Measurements from ENCODE around the gene BICDL1.
"Not testable (repeated sequence)": the region's sequence is repeated elsewhere in the genome, so short reads cannot be mapped to it uniquely, and the experiment has no call there.

The BICDL1 gene

DNA sequence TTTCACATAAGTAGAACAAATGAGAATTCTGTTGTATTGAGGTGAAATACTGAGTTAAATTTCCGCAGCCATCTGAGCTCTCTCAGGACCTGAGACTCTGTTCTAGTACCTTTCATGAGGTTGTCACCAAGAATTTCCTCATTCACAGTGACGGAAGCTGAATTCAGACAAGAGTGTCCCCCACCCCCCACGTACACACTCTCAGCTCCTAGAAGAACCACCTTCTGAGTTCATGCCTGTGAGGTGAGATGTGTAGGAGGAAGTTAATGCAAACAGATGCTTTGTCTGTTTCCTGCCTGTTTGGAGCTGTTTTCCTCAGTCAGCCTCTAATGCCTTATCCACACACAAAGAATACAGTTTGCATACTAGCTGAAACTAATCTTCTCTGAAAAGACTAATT is 18.2 kb downstream of the BICDL1 start:
- Histone ChIP-seq H3K27ac (ENCODE audit: low read depth, low read length) (no peak overlapping the region), H3K4me1 (ENCODE audit: insufficient read depth, low read length) (no peaks in the 10 kb centered on the region), H3K27me3 (ENCODE audit: control insufficient read depth in 1 of 2, insufficient read depth in 2 of 2, low read length in 2 of 2) (no peaks in the 10 kb centered on the region), H3K4me3 (ENCODE audit: low read depth in 1 of 2, low read length in 2 of 2) (no peak overlapping the region), H3K9ac (ENCODE audit: low read length) (no peak overlapping the region), H3K36me3 (ENCODE audit: insufficient read depth, low read length) (no peaks in the 10 kb centered on the region), H3K9me3 (ENCODE audit: low read length) (no peaks in the 10 kb centered on the region)

DNA sequence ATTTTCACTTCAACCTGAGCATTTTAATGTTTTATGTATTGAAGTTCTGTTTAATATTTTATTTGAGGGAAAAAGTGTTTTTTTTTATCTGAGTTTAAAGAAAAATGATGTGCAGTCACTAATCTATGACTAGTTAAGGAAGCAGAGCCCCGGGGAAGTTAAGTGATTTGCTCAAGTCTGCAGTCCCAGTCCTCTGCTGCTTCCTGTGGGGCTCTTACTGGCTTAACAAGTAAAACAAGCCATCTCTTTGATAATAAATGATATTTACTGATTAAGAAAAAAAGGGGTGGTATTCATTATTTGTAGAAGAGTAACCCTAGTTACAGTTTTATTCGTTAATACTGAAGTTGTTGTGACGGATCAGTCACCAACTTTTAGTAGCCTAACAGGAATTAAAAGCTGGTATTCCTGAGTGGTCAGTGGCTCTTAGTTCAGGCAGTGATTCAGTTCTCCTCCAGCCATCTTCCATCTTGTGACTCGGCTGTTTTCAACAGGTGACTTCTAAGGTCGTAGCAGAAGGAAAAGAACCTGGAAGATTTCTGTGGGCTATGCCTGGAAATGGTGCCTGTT is 21.7 kb downstream of the BICDL1 start:
- H3K4me3 ChIP-seq (ENCODE audit: low read depth in 1 of 2, low read length in 2 of 2): no peak overlapping the region
- H3K27me3 ChIP-seq (ENCODE audit: control insufficient read depth in 1 of 2, insufficient read depth in 2 of 2, low read length in 2 of 2): no peaks in the 10 kb centered on the region
- H3K4me1 ChIP-seq (ENCODE audit: insufficient read depth, low read length): no peaks in the 10 kb centered on the region
- H3K9ac ChIP-seq (ENCODE audit: low read length): no peak overlapping the region
- H3K36me3 ChIP-seq (ENCODE audit: insufficient read depth, low read length): no peaks in the 10 kb centered on the region
- no peak overlapping the region for H3K27ac ChIP-seq (ENCODE audit: low read depth, low read length)
- no peaks in the 10 kb centered on the region for H3K9me3 ChIP-seq (ENCODE audit: low read length)

DNA sequence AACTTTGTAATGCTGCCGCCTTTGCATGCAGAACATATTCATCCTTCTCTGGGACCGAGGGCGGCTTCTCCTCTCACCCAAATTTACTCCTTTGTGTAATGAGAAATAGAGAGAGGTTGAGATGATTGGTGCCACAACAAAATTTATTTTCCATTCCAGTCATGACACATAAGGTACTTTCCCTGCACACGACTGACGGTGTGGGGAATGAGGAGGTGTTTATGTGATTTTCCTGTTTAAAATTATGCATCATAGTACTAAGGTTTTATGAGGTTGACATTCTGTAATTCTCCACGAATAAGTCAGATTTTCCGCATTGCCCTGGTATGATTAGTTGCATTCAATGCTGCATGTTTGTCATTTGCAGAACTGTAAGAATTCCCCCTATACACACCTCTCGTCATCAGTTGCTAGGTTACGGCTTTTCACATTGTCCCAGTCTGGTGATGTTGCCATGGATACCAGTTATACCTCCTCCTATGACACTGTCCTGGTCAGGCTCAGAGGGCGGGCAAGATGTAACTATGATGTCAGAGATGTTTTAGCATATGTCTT is 23.1 kb downstream of the BICDL1 start:
- H3K36me3 ChIP-seq (ENCODE audit: insufficient read depth, low read length): no peaks in the 10 kb centered on the region
- no peak overlapping the region for H3K4me3 ChIP-seq (ENCODE audit: low read depth in 1 of 2, low read length in 2 of 2)
- no peak overlapping the region for H3K27ac ChIP-seq (ENCODE audit: low read depth, low read length)
- no peaks in the 10 kb centered on the region for H3K4me1 ChIP-seq (ENCODE audit: insufficient read depth, low read length)
- no peaks in the 10 kb centered on the region for H3K9me3 ChIP-seq (ENCODE audit: low read length)
- H3K9ac ChIP-seq (ENCODE audit: low read length): no peak overlapping the region
- no peaks in the 10 kb centered on the region for H3K27me3 ChIP-seq (ENCODE audit: control insufficient read depth in 1 of 2, insufficient read depth in 2 of 2, low read length in 2 of 2)

DNA sequence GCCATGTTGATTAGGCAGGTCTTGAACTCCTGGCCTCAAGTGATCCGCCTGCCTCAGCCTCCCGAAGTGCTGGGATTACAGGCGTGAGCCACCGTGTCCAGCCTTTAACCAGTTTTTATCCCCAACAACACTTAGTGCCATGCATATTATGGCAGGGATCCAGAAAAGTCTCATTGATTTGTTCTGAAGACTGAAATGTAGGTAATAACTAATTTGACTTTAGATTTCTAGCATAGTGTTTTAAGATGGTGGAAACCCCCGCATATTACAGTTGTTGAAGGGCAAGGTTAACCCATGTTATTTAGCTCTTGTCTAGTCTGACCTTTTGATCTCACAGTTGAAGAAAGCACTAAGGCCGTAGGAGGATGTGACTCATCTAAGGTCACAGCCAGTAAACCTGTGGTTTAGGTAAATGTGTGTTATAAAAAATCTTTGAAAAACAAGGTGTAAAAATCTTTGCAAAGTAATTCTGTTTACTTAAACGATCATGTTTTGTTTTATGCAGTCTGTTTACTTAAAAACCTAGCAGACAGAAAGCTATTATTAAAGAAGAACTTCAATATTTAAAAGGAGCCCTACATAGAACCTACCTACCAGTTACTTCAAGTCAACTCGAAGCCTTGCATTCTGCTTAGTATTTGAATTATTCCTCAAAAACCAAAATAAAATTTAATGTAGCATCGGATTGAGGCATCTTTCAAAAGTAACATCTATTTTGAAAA is 24.8 kb downstream of the BICDL1 start:
- H3K9ac ChIP-seq (ENCODE audit: low read length): no peak overlapping the region

DNA sequence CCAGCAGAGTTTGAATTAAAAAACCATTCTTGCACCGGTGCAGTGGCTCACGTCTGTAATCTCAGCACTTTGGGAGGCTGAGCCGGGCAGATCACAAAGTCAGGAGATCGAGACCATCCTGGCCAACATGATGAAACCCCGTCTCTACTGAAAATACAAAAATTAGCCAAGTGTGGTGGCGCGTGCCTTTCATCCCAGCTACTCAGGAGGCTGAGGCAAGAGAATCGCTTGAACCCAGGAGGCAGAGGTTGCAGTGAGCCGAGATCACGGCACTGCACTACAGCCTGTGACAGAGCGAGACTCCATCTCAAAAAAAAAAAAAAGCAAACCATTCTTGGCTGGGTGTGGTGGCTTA is 25.3 kb downstream of the BICDL1 start:
- H3K9ac ChIP-seq (ENCODE audit: low read length); H3K4me1 ChIP-seq (ENCODE audit: insufficient read depth, low read length); H3K36me3 ChIP-seq (ENCODE audit: insufficient read depth, low read length); H3K9me3 ChIP-seq (ENCODE audit: low read length); H3K4me3 ChIP-seq (ENCODE audit: low read depth in 1 of 2, low read length in 2 of 2); H3K27ac ChIP-seq (ENCODE audit: low read depth, low read length); H3K27me3 ChIP-seq (ENCODE audit: control insufficient read depth in 1 of 2, insufficient read depth in 2 of 2, low read length in 2 of 2): not testable (repeated sequence)

More for the DNA sequence above, 24.8 kb downstream of the BICDL1 start:
- H3K9me3 ChIP-seq (ENCODE audit: low read length): no peaks in the 10 kb centered on the region
- H3K27ac ChIP-seq (ENCODE audit: low read depth, low read length): no peak overlapping the region
- H3K27me3 ChIP-seq (ENCODE audit: control insufficient read depth in 1 of 2, insufficient read depth in 2 of 2, low read length in 2 of 2): no peaks in the 10 kb centered on the region
- H3K36me3 ChIP-seq (ENCODE audit: insufficient read depth, low read length): no peaks in the 10 kb centered on the region
- no peak overlapping the region for H3K4me3 ChIP-seq (ENCODE audit: low read depth in 1 of 2, low read length in 2 of 2)
- no peaks in the 10 kb centered on the region for H3K4me1 ChIP-seq (ENCODE audit: insufficient read depth, low read length)

DNA sequence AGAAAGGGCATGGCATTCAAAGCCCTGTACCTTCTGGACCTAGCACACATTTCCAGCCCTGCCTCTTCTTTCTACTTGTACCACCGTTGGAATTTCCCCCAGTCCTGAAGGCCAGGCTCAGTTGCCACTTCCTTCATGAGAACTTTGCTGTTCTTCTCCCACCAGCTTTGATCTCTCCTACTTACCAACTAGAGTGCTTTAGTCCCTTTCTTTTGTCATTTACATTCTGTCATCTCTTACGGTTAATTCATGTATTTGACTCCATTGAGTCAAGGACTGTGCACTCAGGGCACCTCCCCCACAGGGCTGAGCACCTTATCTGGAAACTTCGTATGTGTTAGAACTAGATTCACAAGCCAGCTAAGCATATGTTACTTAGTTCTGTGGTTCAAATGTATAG is 26.3 kb downstream of the BICDL1 start:
- Histone ChIP-seq H3K27me3 (ENCODE audit: control insufficient read depth in 1 of 2, insufficient read depth in 2 of 2, low read length in 2 of 2) (no peaks in the 10 kb centered on the region), H3K27ac (ENCODE audit: low read depth, low read length) (no peak overlapping the region), H3K4me1 (ENCODE audit: insufficient read depth, low read length) (no peaks in the 10 kb centered on the region), H3K4me3 (ENCODE audit: low read depth in 1 of 2, low read length in 2 of 2) (no peak overlapping the region), H3K9me3 (ENCODE audit: low read length) (no peaks in the 10 kb centered on the region), H3K9ac (ENCODE audit: low read length) (no peak overlapping the region), H3K36me3 (ENCODE audit: insufficient read depth, low read length) (no peaks in the 10 kb centered on the region)

DNA sequence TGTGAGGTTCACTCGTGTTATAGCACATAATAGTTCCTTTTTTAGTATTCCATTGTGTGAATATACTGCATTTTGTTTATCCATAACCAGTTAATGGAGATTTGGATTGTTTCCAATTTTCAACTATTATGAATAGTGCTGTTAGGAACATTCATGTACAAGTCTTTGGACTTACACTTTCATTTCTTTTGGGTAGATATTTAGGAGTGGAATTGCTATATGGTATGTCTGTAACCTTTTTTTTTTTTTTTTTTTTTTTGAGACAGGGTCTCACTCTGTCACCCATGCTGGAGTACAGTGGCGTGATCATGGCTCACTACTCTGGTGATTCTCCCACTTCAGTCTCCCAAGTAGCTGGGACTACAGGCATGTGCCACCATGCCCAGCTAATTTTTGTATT is 27.2 kb downstream of the BICDL1 start:
- H3K27ac ChIP-seq (ENCODE audit: low read depth, low read length); H3K36me3 ChIP-seq (ENCODE audit: insufficient read depth, low read length); H3K9ac ChIP-seq (ENCODE audit: low read length); H3K4me3 ChIP-seq (ENCODE audit: low read depth in 1 of 2, low read length in 2 of 2); H3K4me1 ChIP-seq (ENCODE audit: insufficient read depth, low read length); H3K9me3 ChIP-seq (ENCODE audit: low read length); H3K27me3 ChIP-seq (ENCODE audit: control insufficient read depth in 1 of 2, insufficient read depth in 2 of 2, low read length in 2 of 2): not testable (repeated sequence)

DNA sequence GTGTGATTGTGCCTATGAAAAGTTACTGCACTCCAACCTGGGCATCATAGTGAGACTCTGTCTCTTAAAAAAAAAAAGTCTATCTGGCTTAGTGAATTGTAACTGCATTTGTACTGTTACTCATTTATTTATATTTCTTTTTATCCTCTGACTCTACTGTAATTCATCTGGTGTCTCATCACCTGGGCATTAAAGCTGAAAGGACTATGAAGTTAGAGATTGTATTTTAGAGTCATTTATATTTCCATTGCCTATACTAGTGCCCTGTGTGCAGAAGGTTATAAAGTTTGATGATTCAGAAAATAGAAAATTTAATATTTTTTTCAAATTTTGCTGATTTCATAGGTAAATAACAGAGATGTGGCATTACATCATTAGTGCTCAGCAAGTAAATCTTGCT is 30.2 kb downstream of the BICDL1 start:
- no peak overlapping the region for H3K9ac ChIP-seq (ENCODE audit: low read length)
- no peaks in the 10 kb centered on the region for H3K36me3 ChIP-seq (ENCODE audit: insufficient read depth, low read length)
- H3K9me3 ChIP-seq (ENCODE audit: low read length): no peaks in the 10 kb centered on the region
- no peak overlapping the region for H3K4me3 ChIP-seq (ENCODE audit: low read depth in 1 of 2, low read length in 2 of 2)
- no peaks in the 10 kb centered on the region for H3K4me1 ChIP-seq (ENCODE audit: insufficient read depth, low read length)
- H3K27me3 ChIP-seq (ENCODE audit: control insufficient read depth in 1 of 2, insufficient read depth in 2 of 2, low read length in 2 of 2): no peaks in the 10 kb centered on the region
- no peak overlapping the region for H3K27ac ChIP-seq (ENCODE audit: low read depth, low read length)

DNA sequence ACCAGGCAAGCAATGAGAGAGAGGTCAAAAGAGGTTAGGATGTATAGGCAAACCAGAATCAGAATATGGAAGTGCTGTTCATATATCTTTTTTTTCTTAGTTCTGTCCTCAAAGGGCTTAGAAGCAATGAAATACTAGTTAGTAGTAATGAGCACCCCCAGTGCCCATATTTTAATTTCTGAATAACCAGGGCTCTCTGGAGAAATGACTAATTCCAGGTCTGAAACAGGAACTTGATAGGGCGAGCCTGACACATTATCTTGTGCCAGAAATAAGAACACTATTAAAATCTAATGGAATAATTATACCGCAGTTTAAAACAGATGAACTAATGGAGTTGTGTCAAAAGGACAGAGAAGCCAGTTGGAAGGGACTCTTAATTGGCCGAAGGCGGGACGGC is 30.9 kb downstream of the BICDL1 start:
- Histone ChIP-seq H3K4me3 (ENCODE audit: low read depth in 1 of 2, low read length in 2 of 2) (no peak overlapping the region), H3K4me1 (ENCODE audit: insufficient read depth, low read length) (no peaks in the 10 kb centered on the region), H3K9me3 (ENCODE audit: low read length) (no peaks in the 10 kb centered on the region), H3K27me3 (ENCODE audit: control insufficient read depth in 1 of 2, insufficient read depth in 2 of 2, low read length in 2 of 2) (no peaks in the 10 kb centered on the region), H3K9ac (ENCODE audit: low read length) (no peak overlapping the region), H3K27ac (ENCODE audit: low read depth, low read length) (no peak overlapping the region), H3K36me3 (ENCODE audit: insufficient read depth, low read length) (no peaks in the 10 kb centered on the region)

DNA sequence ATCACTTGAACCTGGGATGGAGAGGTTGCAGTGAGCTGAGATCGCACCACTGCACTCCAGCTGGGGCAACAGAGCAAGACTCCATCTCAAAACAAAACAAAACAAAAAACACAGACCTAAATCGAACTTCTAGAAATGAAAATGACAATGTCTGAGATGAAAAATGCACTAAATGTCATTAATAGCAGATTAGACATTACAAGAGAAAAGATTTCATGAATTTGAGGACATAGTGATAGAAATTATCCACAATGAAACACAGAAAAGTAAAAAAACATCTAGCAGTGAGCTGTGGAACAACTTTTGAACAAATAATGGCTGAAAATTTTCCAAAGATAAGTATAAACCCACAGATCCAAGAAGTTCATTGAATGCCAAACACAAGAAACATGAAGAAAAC is 35.2 kb downstream of the BICDL1 start:
- Histone ChIP-seq H3K9me3 (ENCODE audit: low read length) (no peaks in the 10 kb centered on the region), H3K27me3 (ENCODE audit: control insufficient read depth in 1 of 2, insufficient read depth in 2 of 2, low read length in 2 of 2) (no peaks in the 10 kb centered on the region), H3K4me3 (ENCODE audit: low read depth in 1 of 2, low read length in 2 of 2) (no peak overlapping the region), H3K4me1 (ENCODE audit: insufficient read depth, low read length) (no peaks in the 10 kb centered on the region), H3K36me3 (ENCODE audit: insufficient read depth, low read length) (no peaks in the 10 kb centered on the region), H3K27ac (ENCODE audit: low read depth, low read length) (no peak overlapping the region), H3K9ac (ENCODE audit: low read length) (no peak overlapping the region)

DNA sequence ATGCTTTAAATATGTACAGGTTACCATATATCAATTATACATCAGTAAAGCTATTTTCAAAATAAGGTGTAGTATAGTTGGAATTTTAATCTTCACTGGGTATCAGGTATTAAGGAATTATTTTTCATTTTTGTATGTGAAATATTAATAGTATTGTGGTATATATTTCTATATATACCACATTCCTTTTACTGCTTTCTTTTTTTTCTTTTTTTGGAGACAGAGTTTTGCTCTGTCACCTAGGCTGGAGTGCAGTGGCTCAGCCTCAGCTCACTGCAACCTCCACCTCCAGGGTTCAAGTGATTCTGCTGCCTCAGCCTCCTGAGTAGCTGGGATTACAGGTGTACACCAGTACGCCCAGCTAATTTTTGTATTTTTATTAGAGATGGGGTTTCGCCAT is 36.6 kb downstream of the BICDL1 start:
- Histone ChIP-seq H3K9me3 (ENCODE audit: low read length) (no peaks in the 10 kb centered on the region), H3K9ac (ENCODE audit: low read length) (no peak overlapping the region), H3K4me3 (ENCODE audit: low read depth in 1 of 2, low read length in 2 of 2) (no peak overlapping the region), H3K27ac (ENCODE audit: low read depth, low read length) (no peak overlapping the region), H3K36me3 (ENCODE audit: insufficient read depth, low read length) (no peaks in the 10 kb centered on the region), H3K4me1 (ENCODE audit: insufficient read depth, low read length) (no peaks in the 10 kb centered on the region), H3K27me3 (ENCODE audit: control insufficient read depth in 1 of 2, insufficient read depth in 2 of 2, low read length in 2 of 2) (no peaks in the 10 kb centered on the region)

DNA sequence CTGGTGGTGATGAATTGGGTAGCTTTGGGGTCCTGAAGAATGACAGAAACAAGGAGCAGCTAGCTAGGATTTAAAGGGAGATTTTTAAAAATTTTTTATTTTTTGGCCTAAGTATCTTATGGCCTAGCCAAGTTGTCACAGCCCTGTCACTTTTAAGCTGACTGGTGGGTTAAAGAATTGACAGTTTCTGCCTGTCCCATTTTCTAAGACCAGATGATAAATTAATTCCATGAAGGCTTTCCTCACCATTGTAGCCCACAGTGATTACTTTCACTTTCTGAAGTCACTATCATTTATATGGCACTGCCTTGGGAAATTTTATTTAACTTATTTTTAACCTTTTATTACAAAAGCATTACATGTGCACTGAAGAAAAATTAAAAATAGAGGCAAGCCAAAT is 43.2 kb downstream of the BICDL1 start:
- Histone ChIP-seq H3K27ac (ENCODE audit: low read depth, low read length) (no peak overlapping the region), H3K9me3 (ENCODE audit: low read length) (no peaks in the 10 kb centered on the region), H3K4me3 (ENCODE audit: low read depth in 1 of 2, low read length in 2 of 2) (no peak overlapping the region), H3K9ac (ENCODE audit: low read length) (no peak overlapping the region), H3K36me3 (ENCODE audit: insufficient read depth, low read length) (no peaks in the 10 kb centered on the region), H3K4me1 (ENCODE audit: insufficient read depth, low read length) (no peaks in the 10 kb centered on the region), H3K27me3 (ENCODE audit: control insufficient read depth in 1 of 2, insufficient read depth in 2 of 2, low read length in 2 of 2) (no peaks in the 10 kb centered on the region)
